ENCODE measurements around the gene NYNRIN.

NYNRIN gene

DNA sequence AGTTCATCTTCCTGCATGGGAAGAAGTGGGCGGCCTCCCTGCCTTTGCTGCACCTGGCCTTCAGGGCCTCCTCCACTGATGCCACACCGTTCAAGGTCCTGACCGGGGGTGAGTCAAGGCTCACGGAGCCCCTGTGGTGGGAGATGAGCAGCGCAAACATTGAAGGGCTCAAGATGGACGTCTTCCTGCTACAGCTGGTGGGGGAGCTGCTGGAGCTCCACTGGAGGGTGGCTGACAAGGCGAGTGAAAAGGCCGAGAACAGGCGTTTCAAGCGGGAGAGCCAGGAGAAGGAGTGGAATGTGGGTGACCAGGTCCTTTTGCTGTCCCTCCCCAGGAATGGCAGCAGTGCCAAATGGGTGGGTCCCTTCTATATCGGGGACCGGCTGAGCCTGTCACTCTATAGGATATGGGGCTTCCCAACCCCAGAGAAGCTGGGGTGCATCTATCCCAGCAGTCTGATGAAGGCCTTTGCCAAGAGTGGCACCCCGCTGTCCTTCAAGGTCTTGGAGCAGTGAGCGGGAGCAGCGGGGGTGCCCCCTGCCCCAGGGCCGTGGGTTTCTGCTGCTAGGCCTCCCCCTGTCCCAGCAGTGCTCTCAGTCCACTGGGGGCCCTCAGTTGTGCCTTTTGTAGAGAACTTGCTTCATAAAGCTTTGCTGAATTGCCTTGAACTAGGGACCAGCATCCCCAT is 18.3 kb downstream of the NYNRIN start:
- H3K27me3 ChIP-seq (ENCODE audit: insufficient read depth, low read length, poor library complexity, severe bottlenecking) = no peaks in the 10 kb centered on the region
- H3K4me3 ChIP-seq (ENCODE audit: low read length, poor library complexity, severe bottlenecking) = no peak overlapping the region
- no peaks in the 10 kb centered on the region for H3K9me3 ChIP-seq (ENCODE audit: insufficient read depth, low read depth, low read length)
- H3K4me2 ChIP-seq (ENCODE audit: low read depth, low read length, poor library complexity, severe bottlenecking) = no peak overlapping the region
- peaks cover 3% of the 10 kb centered on the region for H3K4me1 ChIP-seq (ENCODE audit: insufficient read depth, low read length, poor library complexity, severe bottlenecking)
- no peak overlapping the region for H3K9ac ChIP-seq (ENCODE audit: low read depth, low read length, poor library complexity, severe bottlenecking)
- no peaks in the 10 kb centered on the region for H4K20me1 ChIP-seq (ENCODE audit: insufficient read depth, low read length, poor library complexity, severe bottlenecking)
- no peaks in the 10 kb centered on the region for H3F3A ChIP-seq (ENCODE audit: low read depth)
- H3K9me2 ChIP-seq (replicated peaks; ENCODE audit: low read depth, low read length) = no peaks in the 10 kb centered on the region
- H3K79me2 ChIP-seq (ENCODE audit: insufficient read depth, low read length) = no peaks in the 10 kb centered on the region
- no peak overlapping the region for H2AFZ ChIP-seq (ENCODE audit: low read length)
- peaks cover 20% of the 10 kb centered on the region; the same call in 1 of the 2 replicates for H3K36me3 ChIP-seq (ENCODE audit: insufficient read depth, low read length)
- TF ChIP-seq EZH2phosphoT487 (IDR thresholded peaks at IDR 0.05; ENCODE audit: borderline replicate concordance) = no peak
- TF ChIP-seq, protein P1, sequence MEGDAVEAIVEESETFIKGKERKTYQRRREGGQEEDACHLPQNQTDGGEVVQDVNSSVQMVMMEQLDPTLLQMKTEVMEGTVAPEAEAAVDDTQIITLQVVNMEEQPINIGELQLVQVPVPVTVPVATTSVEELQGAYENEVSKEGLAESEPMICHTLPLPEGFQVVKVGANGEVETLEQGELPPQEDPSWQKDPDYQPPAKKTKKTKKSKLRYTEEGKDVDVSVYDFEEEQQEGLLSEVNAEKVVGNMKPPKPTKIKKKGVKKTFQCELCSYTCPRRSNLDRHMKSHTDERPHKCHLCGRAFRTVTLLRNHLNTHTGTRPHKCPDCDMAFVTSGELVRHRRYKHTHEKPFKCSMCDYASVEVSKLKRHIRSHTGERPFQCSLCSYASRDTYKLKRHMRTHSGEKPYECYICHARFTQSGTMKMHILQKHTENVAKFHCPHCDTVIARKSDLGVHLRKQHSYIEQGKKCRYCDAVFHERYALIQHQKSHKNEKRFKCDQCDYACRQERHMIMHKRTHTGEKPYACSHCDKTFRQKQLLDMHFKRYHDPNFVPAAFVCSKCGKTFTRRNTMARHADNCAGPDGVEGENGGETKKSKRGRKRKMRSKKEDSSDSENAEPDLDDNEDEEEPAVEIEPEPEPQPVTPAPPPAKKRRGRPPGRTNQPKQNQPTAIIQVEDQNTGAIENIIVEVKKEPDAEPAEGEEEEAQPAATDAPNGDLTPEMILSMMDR (conservative IDR thresholded peaks at IDR 0.05; ENCODE audit: low read length) = no peak

DNA sequence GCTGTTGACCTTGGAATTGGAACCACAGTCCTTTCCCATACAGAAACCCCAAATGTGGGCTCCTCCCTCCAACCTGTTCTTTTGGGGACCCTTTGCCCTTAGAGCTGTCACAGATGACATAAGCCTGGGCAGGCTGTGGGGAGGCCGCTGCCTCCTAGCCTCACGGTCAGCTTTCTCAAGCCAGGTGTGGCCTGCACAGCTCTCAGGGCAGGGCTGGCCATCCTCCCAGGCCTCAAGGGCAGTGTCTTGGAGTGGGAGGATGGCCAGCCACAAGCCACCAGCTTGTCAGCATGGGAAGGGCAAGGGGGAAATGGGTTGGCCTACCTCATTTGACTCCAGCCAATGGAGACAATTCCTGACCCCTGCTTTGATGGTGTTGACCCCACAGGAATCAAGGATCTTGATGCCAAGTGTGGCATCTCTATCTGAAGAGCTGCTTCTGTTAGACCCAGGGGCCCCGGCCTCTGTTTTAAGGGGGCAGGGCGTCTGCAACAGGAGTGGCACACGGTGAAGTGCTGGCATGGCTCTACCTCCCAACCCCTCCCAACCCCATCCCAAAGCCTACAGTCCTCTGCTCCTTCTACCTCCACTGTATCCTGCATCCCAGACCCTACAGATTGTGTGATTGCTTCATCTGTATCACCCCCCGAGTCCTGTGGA is 19.2 kb downstream of the NYNRIN start:
- Histone ChIP-seq H3K79me2 (ENCODE audit: insufficient read depth, low read length) (no peaks in the 10 kb centered on the region), H3K9me2 (replicated peaks; ENCODE audit: low read depth, low read length) (no peaks in the 10 kb centered on the region), H4K20me1 (ENCODE audit: insufficient read depth, low read length, poor library complexity, severe bottlenecking) (no peaks in the 10 kb centered on the region), H3K27me3 (ENCODE audit: insufficient read depth, low read length, poor library complexity, severe bottlenecking) (no peaks in the 10 kb centered on the region), H3F3A (ENCODE audit: low read depth) (no peaks in the 10 kb centered on the region), H3K4me3 (ENCODE audit: low read length, poor library complexity, severe bottlenecking) (no peak overlapping the region), H3K4me1 (ENCODE audit: insufficient read depth, low read length, poor library complexity, severe bottlenecking) (peaks cover 12% of the 10 kb centered on the region), H3K36me3 (ENCODE audit: insufficient read depth, low read length) (peaks cover 16% of the 10 kb centered on the region; the same call in 1 of the 2 replicates), H3K9me3 (ENCODE audit: insufficient read depth, low read depth, low read length) (no peaks in the 10 kb centered on the region), H2AFZ (ENCODE audit: low read length) (no peak overlapping the region), H3K4me2 (ENCODE audit: low read depth, low read length, poor library complexity, severe bottlenecking) (no peak overlapping the region), H3K9ac (ENCODE audit: low read depth, low read length, poor library complexity, severe bottlenecking) (no peak overlapping the region)
- TF ChIP-seq, protein P1 (conservative IDR thresholded peaks at IDR 0.05; ENCODE audit: low read length) = no peak
- no peak for TF ChIP-seq EZH2phosphoT487 (IDR thresholded peaks at IDR 0.05; ENCODE audit: borderline replicate concordance)

DNA sequence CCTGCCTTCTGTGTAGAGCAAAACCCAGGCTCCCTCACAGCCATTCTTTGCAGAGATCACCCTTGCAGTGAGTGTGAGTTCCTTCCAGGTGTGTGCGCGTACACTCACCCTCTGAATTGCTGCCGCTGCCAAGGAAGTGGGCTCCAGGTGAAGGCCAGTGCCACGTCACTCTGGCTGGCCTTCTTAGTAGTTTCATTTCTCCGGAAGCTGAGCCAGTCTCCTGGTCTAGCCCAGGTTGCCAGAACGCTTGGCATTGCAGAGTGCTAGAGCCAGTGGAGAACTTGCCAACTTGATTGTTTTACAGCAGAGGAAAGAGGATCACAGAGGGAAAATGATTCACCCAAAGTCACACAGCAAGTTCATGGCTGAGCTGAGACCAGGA is 19.7 kb downstream of the NYNRIN start:
- no peaks in the 10 kb centered on the region for H3K27me3 ChIP-seq (ENCODE audit: insufficient read depth, low read length, poor library complexity, severe bottlenecking)
- H3K4me3 ChIP-seq (ENCODE audit: low read length, poor library complexity, severe bottlenecking) = no peak overlapping the region
- no peak overlapping the region for H3K4me2 ChIP-seq (ENCODE audit: low read depth, low read length, poor library complexity, severe bottlenecking)
- peaks cover 17% of the 10 kb centered on the region for H3K4me1 ChIP-seq (ENCODE audit: insufficient read depth, low read length, poor library complexity, severe bottlenecking)
- no peaks in the 10 kb centered on the region for H3F3A ChIP-seq (ENCODE audit: low read depth)
- no peaks in the 10 kb centered on the region for H3K79me2 ChIP-seq (ENCODE audit: insufficient read depth, low read length)
- no peaks in the 10 kb centered on the region for H4K20me1 ChIP-seq (ENCODE audit: insufficient read depth, low read length, poor library complexity, severe bottlenecking)
- no peak overlapping the region for H3K9ac ChIP-seq (ENCODE audit: low read depth, low read length, poor library complexity, severe bottlenecking)
- TF ChIP-seq, protein P1 (conservative IDR thresholded peaks at IDR 0.05; ENCODE audit: low read length) = no peak
- no peak for TF ChIP-seq EZH2phosphoT487 (IDR thresholded peaks at IDR 0.05; ENCODE audit: borderline replicate concordance)
- no peak overlapping the region for H2AFZ ChIP-seq (ENCODE audit: low read length)
- no peaks in the 10 kb centered on the region for H3K9me3 ChIP-seq (ENCODE audit: insufficient read depth, low read depth, low read length)
- H3K9me2 ChIP-seq (replicated peaks; ENCODE audit: low read depth, low read length) = no peaks in the 10 kb centered on the region
- H3K36me3 ChIP-seq (ENCODE audit: insufficient read depth, low read length) = peaks cover 11% of the 10 kb centered on the region; the same call in 1 of the 2 replicates

Measured in Loucy (cell line).